HG02840 (cell line): ENCODE results near the gene C6orf163.
A peak's percentile ranks its signal among the peaks of the same experiment; 100 is the strongest.
"Not testable (repeated sequence)": the region's sequence is repeated elsewhere in the genome, so short reads cannot be mapped to it uniquely, and the experiment has no call there.

Experiments used
- ATAC-seq: cut with Tn5 transposase; IDR thresholded peaks from one replicate; pipeline ENCODE4 v1.9.1; 2021; ENCODE audit warnings: mild to moderate bottlenecking, moderate library complexity, moderate number of reproducible peaks; ENCODE audit not compliant: unreplicated experiment, low FRiP score

C6orf163 gene

DNA sequence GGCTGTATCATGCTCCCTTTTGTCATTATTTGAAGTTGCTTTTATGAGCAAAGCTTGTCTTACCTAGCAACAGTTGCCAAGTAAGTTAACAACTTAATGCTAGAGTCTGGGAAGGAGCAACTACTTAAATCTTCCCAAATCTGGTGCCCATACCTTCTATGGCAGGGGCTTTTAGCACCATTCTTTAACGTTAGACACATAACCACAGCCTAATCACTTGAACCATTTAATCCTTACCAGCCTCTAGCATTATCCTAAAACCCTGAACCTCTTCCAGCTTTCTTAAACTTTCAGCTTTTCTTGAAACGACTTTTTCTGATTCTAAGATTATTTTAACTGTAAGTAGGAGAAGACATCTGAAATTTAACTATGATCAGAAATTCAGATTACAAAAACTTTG lies at the start of gene C6orf163:
C6orf163 (plus strand) TSS at position 83 of the 400 bp plus-strand sequence; CDS start at position 370, 287 bp downstream.
- no peak for ATAC-seq

DNA sequence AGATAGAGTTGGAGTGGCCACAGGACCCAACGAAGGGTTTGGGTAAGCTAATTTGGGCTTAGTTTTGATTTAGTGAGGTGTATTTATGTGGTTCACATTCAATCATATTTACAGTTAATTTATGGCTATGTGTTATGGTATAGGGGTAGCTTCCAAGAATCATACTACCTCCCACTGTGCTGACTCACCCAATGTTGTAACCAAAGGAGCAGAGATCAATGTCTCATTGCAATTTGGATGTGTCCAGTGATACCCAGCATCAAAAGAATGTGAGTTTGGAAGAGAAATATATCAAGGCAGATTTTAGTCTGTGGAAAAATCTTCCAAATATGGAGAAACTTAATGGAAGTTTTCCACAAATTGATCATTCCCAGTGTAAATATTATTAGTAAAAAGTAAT lies 47.5 kb upstream of the C6orf163 start:
- ATAC-seq = no peak

DNA sequence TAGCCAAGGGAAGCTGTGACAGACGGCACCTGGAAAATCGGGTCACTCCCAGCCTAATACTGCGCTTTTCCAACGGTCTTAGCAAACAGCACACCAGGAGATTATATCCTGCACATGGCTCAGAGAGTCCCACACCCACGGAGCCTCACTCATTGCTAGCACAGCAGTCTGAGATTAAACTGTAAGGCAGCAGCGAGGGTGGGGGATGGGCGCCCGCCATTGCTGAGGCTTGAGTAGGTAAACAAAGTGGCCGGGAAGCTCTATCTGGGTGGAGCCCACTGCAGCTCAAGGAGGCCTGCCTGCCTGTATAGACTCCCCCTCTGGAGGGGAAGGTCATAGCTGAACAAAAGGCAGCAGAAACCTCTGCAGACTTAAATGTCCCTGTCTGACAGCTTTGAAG lies 43.3 kb upstream of the C6orf163 start:
- not testable (repeated sequence) for ATAC-seq

DNA sequence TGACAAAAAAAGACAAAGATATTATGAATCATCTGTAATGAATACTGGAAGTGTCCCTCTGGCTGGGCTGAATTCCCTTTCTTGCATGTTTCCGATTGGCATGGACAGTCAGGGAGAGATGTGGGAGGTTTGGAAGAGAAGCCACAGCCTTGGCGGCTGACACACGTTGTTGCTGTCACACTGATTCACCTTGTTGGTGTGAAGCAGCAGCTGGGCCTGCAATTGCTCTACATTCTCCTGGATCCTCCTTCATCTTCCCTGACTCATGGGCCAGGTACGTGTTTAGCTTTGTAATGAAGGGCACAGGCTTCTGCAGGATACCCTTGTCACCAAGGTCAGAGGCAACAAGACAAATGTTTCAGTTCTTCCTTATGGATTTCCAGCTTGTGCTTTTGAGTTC lies 35.6 kb upstream of the C6orf163 start:
- no peak for ATAC-seq

DNA sequence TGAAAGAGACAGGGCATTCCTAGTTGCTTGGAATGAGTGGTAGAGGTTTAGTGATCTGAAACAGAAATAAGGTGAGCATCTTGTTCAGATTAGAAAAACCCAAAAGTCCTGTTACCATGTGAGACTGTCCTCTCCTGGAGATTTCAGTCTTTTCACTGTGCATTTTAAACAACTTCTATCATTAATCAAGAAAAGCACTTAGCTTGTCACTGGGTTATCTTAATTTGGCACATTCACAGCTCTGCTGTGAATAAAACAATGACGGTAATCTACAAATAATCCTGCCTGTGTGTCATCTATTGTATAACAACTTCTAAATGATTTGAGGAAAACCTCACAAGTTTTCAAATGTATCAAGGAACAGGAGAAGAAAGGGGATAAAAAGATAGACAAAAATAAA lies 31.8 kb upstream of the C6orf163 start:
- ATAC-seq = no peak

DNA sequence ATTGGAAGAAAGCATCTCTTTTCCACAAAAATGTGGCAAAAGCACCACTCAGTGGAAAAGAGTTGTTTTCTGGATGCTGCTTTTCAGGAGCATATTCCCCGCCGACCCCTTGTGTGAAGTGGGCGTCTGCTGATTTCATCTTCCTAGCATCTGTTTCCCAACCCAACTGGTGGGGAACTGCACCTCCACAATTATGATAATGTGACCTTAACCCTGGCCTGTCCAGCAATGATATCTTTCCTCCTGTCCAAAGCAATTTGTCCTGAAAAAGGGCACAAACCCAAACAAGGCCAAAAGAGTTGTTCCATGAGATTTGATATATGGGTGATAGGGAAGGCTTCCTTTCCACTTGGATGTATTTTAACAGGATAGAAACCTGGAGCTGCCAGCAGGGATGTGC lies 29.5 kb upstream of the C6orf163 start:
- ATAC-seq = no peak

DNA sequence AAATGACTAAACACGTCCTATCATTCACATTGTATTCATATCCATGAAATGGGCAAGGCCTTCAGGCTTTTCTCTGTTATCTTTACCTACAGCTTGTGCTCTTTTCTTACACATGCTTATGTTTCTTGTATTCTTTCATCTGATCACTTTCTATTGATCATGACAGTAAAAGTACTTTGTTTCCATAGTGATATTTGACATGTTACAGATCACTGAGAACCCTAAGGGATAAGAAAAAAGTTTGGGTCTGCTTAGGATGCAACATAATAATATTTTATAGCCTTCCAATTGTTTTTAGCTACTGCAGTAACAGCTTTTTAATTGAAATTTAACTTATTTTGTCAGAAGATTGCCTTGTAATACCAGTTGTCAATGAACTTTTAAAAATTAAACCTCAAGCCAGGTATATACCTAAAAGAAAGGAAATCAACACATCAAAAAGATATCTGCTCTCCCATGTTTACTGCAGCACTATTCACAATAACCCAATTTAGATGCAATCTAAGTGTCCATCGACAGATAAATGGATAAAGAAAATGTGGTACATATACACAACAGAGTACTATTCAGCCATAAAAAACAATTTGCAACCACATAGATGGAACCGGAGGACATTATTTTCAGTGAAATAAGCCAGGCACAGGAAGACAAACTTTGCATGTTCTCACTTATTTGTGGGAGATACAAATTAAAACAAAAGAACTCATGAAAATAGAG lies 25.2 kb upstream of the C6orf163 start:
- no peak for ATAC-seq

DNA sequence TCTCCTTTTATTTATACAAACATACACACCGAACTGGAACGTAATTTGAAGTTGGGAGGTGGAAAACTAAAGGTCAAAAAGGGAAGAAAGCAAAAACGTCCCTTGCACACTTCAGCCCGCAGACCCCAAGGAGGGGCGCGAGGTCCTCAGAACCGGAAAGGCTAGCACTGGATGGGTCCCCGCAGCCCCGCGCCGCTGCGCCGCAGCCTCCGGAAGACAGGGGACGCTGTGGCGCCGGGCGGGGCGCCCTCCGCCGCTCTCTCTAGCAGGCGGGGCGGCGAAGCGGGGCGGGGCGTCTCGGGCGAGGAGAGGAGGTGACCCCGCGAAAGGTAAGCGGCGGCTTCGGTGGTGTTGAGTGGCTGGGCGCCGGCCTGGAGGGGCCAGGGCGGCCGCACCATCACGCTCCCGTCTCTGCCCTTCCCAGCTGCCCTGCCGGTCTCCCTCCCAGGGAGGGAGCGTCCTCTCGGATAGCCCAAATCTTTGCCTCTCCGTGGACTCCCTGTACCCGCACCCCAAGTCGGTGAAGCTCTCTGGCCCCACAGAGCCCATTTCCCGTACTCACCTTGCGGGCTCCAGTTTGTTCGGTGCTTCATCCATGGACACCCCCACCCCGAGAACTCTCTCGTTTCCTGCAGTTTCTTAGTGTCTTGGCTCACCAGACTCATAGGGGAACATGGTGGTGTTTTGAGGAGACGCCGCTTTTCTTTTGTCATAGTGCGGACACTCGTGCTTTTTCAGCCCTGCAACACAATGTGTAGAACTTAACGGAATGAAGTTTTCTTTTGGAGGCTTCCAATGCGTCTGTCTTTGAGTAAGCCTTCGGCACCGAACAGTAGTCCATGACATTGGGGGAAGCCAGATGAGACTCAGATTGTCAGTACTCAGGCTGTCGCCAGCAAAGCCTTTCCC lies 22.1 kb upstream of the C6orf163 start, which contains the start of gene SMIM8:
SMIM8 (plus strand) TSS at position 285 of the 909 bp plus-strand sequence. CDS start 14,444 bp downstream, outside the sequence.
- ATAC-seq = peak; percentile 98

DNA sequence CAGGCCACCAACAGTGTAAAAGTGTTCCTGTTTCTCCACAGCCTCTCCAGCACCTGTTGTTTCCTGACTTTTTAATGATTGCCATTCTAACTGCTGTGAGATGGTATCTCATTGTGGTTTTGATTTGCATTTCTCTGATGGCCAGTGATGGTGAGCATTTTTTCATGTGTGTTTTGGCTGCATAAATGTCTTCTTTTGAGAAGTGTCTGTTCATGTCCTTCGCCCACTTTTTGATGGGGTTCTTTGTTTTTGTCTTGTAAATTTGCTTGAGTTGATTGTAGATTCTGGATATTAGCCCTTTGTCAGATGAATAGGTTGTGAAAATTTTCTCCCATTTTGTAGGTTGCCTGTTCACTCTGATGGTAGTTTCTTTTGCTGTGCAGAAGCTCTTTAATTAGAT lies 20.7 kb upstream of the C6orf163 start:
- ATAC-seq = not testable (repeated sequence)

DNA sequence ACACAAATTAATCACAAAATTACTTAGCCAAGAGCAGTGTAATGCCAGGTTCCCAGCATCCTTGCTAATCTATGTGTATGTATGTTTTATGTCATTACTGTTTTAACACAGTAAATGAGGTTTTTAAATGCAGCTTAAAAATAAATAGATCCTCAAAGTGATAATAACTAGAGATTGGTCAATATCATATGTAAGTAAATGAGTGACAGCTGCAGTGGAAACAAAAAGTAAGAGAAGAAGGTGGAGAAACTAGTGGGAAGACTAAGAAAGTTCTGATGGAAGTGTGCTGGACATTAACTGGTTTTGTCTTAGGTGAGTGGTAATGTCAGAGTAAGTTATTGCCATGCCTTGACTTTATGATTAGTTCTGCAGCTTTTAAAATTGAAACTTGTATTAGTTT lies 13.7 kb upstream of the C6orf163 start:
- no peak for ATAC-seq

DNA sequence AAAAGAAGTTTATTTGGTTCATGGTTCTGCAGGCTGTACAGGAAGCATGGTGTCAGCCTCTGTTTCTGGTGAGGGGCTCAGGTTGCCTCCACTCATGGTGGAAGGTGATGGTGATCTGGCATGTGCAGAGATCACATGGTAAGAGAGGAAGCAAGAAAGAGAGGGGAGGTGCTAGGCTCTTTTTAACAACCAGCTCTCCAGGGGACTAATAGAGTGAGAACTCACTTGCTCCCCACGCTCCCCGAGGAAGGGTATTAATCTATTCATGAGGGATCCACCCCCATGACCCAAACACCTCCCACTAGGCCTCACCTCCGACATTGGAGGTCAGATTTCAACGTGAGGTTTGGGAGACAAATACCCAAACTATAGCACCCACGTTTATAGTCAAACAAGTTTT lies 11.6 kb upstream of the C6orf163 start:
- ATAC-seq = no peak

DNA sequence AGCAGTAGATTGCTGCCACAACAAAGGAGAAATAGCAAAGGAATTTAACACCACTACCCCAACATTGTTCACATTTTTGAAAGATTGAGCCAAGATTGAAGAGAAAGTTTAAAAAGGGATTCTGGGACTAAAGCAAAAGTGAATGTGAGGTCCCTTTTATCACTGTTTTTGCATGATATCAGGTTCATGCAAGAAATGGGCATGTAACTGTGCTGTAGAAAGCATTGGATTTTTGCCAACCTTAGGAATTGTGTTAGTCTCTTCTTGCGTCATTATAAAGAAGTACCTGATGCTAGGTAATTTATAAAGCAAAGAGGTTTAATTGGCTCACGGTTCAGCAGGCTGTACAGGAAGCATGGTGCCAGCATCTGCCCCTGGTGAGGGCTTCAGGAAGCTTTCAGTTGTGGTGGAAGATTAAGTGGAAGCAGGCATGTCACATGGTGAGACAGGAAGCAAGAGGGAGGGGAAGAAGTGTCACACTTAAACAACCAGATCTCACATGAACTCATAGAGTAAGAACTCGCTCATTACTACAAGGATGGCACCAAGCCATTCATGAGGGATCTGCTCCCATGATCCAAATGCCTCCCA lies 10.9 kb upstream of the C6orf163 start:
- no peak for ATAC-seq

DNA sequence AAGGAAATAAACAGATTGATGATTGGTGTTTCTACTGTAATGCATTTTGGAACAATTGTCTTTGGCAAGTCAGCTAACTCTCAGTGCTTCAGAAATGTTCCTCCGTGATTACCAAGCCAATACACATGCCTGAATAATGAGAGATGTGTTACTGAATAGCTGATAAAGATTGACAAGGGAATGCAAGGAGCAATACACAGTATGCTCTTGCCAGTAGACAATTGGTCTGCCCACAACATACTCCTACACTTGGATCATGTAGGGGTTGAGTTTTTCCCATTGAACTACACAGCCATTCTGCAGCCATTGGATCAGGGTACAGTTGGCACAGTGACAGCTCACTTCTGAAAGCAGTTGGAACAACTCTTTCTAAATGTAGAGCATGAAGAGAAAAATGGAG lies 9.9 kb upstream of the C6orf163 start:
- ATAC-seq = no peak

DNA sequence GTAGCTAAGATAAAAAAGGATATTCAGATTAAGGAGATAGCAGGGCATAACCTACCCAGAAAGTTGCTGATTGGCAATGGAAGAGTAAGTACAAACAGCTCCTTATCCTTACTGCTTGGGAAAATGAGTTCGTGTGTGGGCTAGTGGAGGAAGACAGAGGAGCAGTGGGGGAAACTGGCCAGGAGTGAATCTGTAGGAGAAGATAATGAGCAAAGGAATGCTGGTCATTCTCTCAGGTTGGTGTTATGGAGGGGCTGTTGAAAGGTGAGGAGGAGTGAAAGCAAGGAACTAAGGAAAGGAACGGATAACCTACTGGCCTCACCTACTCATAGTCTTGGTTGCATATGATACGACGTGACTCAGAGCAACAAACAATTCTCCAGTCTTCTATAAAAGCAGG lies 8.2 kb upstream of the C6orf163 start:
- no peak for ATAC-seq

DNA sequence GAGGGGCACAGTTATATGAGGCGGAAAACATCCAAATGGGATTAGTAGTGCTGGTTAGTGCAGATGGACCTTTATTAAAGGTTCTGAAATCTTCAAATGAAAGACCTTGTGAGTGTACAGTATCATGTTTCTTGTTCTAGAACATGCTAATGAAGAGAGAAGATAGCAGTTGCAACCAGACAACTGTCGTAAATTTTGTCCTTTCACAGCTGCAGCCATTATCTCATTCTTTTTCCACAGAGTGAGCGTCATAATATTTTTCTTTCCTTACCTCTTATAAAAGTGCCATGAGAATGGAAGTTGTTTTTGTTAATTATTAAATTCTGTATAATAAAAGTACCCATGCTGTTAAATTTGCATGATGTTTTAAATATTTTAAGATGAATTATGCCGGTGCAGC lies 4.4 kb upstream of the C6orf163 start:
- no peak for ATAC-seq

DNA sequence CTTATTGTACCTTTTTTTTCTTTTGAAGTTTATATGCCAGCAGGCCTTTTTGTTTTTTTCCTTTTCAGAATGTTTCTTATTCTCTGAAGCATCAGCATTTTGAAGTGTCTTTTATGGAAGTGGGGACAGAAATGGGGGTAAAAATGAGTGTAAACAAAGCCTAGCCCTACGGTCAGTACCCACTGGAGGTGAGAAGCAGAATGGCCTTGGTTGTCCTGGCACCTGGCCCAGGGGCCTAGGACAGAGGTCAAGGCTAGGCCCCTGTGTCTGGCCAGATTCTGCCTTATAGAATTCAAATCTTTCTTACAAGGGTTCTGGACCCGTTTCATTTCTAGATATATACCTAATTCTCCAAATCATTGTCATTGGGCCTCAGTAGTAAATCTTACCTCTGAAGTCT lies 3.5 kb upstream of the C6orf163 start:
- ATAC-seq = no peak

DNA sequence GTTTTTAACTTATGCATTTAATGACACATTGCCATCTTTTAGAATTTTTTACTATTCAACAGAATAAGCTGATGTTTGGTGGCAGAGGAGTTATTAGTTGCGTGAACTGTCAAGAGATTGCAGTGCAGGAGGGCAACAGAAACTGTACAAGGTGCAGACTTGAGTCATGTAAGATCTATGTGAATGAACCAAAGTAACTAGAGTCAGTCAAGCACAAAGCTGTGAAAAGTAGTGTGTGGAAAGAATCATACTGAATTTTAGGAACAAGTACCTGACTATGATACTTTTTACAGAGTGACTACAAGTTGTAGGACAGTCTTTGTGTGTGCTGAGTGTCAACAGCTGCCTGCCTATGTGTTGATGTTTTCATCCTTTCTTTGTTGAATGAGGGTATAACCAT lies 2.7 kb upstream of the C6orf163 start:
- ATAC-seq = peak; percentile 90

DNA sequence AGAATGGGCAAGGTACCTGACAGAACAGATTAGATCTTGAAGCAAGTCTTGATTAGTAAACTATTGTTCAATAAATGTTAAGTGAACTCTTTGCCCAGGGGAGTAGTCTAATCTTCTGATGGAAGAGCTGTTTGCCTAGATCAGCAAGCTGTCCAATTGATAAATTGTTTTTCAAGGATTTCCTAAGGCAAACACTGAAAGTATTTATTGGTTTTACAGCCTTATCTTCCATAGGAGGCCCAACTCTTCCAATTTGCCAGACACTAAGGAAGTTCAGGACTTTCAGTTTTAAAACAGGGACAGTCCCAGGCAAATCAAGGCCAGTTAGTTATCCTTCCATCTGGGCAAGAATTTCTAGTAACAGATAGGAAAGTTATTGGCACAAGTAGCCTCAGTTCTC lies 1.8 kb upstream of the C6orf163 start:
- no peak for ATAC-seq

DNA sequence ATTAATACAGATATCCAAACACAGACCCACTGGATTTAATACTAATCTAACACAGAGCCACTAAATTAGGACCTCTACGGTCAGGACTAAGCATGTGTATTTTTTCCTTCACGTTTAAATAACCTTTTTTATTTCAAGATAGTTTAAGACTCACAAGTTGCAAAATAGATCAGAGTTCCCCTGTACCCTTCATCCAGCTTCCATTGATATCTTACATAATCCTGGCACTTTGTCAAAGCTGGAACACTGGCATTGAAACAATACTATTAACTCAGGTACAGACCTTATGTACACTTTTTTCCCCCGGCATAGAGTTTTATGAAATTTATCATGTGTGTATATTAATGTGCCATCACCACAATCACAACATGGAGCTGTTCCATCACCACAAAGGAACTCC lies 2.1 kb downstream of the C6orf163 start:
- no peak for ATAC-seq

DNA sequence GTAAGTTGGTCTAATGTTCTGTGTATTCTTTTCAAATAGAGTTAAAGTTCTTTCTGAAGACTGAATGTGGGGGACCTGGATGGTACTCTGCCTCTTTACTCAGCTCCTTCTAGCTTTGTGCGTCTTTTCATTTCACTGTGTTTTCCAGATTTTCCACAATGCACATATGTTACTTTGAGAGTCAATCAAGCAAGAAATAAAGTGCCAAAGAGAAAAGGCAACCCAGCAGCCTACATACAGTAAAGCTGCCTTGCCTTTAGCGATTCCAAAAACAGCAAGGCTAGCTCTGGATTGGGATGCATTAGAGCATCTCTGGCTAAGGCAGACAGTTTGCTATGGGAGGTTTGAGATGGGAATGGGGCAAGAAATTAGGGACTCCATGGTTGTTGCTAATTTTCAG lies 5.3 kb downstream of the C6orf163 start:
- ATAC-seq = no peak

DNA sequence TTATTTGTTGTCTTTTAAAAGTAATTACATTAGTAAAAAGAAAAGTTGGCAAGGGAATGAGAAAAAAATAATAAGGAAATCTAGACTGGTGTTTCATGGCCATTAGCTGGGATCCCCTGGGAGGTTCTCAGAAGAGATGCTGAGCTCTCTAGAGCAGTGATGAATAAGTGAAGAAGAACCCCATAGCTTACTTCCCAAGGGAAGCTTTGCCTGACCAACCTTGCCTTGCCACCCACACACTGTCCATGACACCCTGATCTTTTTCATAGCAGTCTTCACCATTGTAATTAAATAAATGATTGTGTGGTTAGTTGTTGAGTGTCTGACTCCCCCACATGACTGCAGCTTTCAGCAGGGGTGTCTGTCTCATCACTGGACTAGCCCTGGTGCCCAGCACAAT lies 5.9 kb downstream of the C6orf163 start:
- no peak for ATAC-seq
